ENCODE data around the gene PPARG.

PPARG gene

GRCh38 chr3:12313519-12313918 lies 24.6 kb downstream of the PPARG start:
- DNase-seq = no peak

GRCh38 chr3:12316253-12316652 lies 27.4 kb downstream of the PPARG start:
- DNase-seq = no peak

- DNase-seq = no peak
Measured at GRCh38 chr3:12316729-12317351, 28.0 kb downstream of the PPARG start.

GRCh38 chr3:12317914-12318313 lies 29.0 kb downstream of the PPARG start:
- no peak for DNase-seq

- DNase-seq = no peak
Measured at GRCh38 chr3:12318758-12319621, 30.1 kb downstream of the PPARG start.

GRCh38 chr3:12321015-12321414 lies 32.1 kb downstream of the PPARG start:
- DNase-seq = no peak

GRCh38 chr3:12323237-12323636 lies 34.4 kb downstream of the PPARG start:
- no peak for DNase-seq

- no peak for DNase-seq
Measured at GRCh38 chr3:12325586-12326515, 37.0 kb downstream of the PPARG start.

- no peak for DNase-seq
Measured at GRCh38 chr3:12327021-12327420, 38.2 kb downstream of the PPARG start.

- DNase-seq = no peak
Measured at GRCh38 chr3:12328132-12328836, 39.4 kb downstream of the PPARG start.

GRCh38 chr3:12328837-12329462 lies 40.1 kb downstream of the PPARG start:
- no peak for DNase-seq

GRCh38 chr3:12334786-12335185 lies 45.9 kb downstream of the PPARG start:
- DNase-seq = no peak

GRCh38 chr3:12335421-12335820 lies 46.6 kb downstream of the PPARG start:
- no peak for DNase-seq

GRCh38 chr3:12336099-12336498 lies 47.2 kb downstream of the PPARG start:
- DNase-seq = no peak

GRCh38 chr3:12338595-12339546 lies 50.0 kb downstream of the PPARG start:
- DNase-seq = no peak

- DNase-seq = no peak
Measured at GRCh38 chr3:12339701-12340480, 51.0 kb downstream of the PPARG start.

- no peak for DNase-seq
Measured at GRCh38 chr3:12340506-12340905, 51.6 kb downstream of the PPARG start.

GRCh38 chr3:12342151-12342550 lies 53.3 kb downstream of the PPARG start:
- no peak for DNase-seq

- DNase-seq = no peak
Measured at GRCh38 chr3:12343047-12343501, 54.2 kb downstream of the PPARG start.

- no peak for DNase-seq
Measured at GRCh38 chr3:12345141-12345561, 56.3 kb downstream of the PPARG start.

All from stimulated activated CD4-positive, alpha-beta T cell treated with anti-CD3 and anti-CD28 coated beads, Interleukin-4, amount 100 ng/mL, for 24 hours (primary cell).